CMK (cell line): Measurements from ENCODE around the gene PRSS22.

Experiments
- DNase-seq: peaks from one replicate; pipeline ENCODE4 v3.0.0-alpha.2; 2010; ENCODE audit warnings: low read depth

The PRSS22 gene

GRCh38 chr16:2829501-2830354 lies 28.2 kb downstream of the PRSS22 start, which contains the start of gene ZG16B:
ZG16B (plus strand) TSS chr16:2830303; CDS start chr16:2830442, 139 bp downstream.
- DNase-seq = peak; percentile 62

DNA sequence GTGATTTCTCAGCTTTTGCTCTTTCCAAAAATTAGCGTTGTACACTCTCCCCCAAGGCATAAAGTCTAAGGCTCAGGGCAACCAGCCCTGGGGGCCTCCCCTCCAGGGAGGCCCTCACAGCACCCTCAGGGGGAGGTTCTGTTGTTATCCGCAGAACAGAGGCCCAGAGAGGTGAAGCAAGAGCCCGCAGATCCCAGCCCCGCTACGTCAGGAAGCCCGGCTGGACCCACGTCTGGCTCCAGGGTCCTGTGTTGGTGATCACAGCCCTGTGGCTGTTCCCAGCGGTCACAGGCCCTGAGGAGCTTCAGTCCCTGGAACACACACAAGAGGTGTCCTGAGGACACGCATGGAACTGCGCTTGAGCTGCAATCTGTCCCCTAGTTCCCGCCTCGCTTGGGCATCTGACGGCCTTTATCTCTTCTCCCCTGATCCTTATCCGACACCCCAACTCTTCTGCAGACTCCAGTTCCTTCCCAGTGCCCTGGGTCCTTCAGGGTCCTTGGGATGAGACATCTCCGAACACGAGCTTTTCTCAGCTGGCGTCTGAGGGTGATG lies 29.0 kb downstream of the PRSS22 start:
- DNase-seq = no peak

DNA sequence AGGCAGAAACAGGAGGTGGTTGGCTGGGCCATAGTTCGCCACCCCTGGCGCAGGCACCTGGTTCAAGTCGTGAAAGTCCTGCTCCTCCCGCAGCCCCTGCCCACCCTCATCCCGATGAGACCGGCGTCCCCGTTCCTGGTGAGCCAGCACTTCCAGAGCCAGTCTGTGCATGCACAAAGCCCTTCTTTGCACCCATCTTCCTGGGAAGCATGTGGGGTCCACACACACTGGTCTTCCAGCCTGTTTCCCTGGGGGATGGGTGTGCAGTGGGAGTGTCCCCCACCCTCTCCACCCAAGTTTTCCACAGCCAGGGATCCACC lies 29.5 kb downstream of the PRSS22 start:
- DNase-seq = no peak

GRCh38 chr16:2827831-2828520 lies 30.0 kb downstream of the PRSS22 start:
- DNase-seq = no peak

- no peak for DNase-seq
These were observed 30.6 kb downstream of the PRSS22 start for GRCh38 chr16:2827374-2827791.

GRCh38 chr16:2826591-2827373 lies 31.2 kb downstream of the PRSS22 start:
- no peak for DNase-seq

- DNase-seq = no peak
These were observed 32.1 kb downstream of the PRSS22 start for GRCh38 chr16:2825906-2826305.

- no peak for DNase-seq
These were observed 32.8 kb downstream of the PRSS22 start for GRCh38 chr16:2825049-2825742.

DNA sequence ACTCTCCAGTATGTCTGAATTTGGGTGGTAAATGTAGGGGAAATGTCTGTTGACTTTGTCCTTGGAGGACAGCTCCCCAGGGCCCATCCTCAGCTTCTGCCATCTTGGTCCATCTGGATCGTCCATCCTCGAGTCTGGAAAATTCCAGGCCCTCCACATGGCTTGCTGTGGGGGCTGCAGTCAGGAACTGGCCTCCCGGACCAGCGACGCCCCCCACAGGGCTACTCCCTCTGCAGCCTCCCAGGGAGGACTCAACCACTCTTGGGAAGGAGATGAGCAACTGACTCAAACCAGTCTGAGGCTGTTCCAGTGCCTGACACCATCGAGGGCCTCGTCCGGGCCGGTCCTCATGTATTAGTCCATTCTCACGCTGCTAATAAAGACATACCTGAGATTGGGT lies 33.3 kb downstream of the PRSS22 start:
- no peak for DNase-seq

- no peak for DNase-seq
These were observed 35.5 kb downstream of the PRSS22 start for GRCh38 chr16:2822496-2822895.

DNA sequence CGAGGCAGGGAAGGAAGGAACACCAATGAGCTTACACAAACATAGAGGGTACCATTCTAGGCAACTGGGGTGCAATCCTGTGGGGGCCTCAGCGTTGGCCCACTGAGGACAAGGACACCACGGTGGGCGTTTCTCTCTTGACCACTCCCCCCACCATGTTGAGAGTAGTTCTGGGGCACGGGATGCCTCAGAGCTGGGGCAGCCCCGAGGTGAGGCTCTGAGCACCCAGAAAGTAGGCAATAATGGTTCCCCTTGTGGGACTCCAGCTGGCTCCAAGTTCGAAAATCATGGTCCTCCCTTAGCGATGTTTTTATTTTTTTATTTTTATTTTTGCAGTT lies 35.8 kb downstream of the PRSS22 start:
- no peak for DNase-seq

DNA sequence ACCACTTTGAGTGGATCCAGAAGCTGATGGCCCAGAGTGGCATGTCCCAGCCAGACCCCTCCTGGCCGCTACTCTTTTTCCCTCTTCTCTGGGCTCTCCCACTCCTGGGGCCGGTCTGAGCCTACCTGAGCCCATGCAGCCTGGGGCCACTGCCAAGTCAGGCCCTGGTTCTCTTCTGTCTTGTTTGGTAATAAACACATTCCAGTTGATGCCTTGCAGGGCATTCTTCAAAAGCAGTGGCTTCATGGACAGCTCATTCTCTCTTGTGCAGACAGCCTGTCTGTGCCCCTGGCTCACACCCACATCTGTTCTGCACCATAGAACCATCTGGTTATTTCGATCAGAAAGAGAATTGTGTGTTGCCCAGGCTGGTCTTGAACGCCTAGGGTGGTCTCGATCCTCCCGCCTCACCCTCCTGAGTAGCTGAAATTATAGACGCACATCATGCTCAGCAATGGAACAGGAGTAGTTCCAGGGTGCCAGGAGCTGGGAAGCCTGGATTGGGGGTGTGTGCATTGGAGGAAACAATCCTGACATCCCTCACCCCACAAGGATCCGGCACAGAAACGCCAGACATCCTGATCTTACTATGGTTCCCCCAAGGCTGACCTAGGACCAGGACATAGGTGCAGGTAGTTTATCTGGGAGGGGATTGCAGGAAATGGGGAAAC lies 36.3 kb downstream of the PRSS22 start:
- no peak for DNase-seq

DNA sequence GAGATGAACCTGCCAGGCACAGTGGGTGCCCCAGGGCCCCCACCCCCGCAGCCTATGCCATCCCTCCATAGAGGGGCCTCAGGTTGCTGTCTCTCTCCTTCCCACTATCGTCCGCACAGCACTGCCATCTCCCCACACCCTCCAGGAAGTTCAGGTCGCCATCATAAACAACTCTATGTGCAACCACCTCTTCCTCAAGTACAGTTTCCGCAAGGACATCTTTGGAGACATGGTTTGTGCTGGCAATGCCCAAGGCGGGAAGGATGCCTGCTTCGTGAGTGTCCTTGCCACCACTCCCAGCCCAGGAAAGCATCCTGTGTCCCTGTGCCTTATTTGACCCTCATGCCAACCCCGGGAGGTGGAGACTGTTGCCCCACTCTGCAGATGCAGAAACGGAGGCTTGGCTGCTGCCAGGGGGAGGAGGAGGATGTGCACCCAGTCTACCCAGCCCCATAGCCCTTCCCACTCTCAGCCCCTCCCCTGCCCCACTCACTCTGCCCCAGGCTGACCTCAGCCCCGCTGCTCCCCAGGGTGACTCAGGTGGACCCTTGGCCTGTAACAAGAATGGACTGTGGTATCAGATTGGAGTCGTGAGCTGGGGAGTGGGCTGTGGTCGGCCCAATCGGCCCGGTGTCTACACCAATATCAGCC lies 37.0 kb downstream of the PRSS22 start:
- no peak for DNase-seq

DNA sequence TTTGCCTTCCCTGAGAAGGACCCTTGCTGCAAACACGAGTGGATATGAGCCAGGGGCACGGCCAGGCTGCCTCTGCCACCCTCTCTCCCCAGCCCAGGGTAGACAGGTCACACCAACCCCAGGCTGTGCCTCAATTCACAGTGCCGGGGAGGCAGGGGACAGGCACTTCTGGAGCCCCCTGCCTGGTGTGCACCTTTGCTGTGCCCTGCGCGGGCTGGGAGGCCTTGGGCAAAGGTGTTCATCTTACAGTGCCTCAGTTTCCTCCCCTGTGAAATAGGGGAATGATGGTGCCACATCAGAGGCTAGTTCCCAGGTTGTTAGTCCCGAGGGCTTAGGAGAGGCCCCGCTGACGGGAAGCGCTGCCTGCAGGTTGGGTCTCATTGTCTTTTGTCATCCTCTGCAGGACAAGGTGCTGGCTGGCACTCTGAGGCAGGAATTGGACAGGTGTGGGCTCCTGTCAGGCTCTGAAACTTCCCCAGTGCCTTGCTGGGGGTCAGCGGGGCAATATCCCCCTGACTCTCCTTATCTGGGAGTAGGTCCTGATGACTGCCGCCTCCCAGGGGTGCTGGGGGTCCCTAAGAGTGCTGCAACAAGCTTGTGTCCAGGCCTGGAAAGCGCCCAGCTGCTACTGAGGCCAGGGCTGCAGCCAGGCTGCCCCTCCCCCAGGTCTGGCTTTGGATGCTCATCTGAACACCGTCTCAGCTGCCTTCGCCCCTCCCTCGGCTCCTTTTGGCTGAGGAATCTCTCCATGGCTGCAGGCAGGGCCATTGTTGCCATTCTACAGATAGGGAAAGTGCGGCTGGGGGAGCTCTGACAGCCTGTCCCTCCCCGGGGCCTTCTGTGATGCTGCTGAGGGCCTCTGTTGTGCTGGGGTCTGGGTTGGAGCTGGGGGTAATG lies 37.8 kb downstream of the PRSS22 start:
- DNase-seq = no peak

- DNase-seq = no peak
These were observed 38.6 kb downstream of the PRSS22 start for GRCh38 chr16:2819179-2819938.

- no peak for DNase-seq
These were observed 39.6 kb downstream of the PRSS22 start for GRCh38 chr16:2818272-2818876.

GRCh38 chr16:2817340-2818271 lies 40.4 kb downstream of the PRSS22 start:
- peak; percentile 66 for DNase-seq
